Tibial nerve (tissue), 4 donors: Measurements from ENCODE around the gene KLHL11. TPM values are rescaled to one million over a fixed set of nuclear protein-coding genes. Genes with fewer than 3 reads are reported as not detected.

Source experiments
- DNase-seq, 2 donors: peaks; one replicate each; pipeline ENCODE4 v3.0.0-alpha.2; 2019; ENCODE audit warnings: low spot score in 2 of 2
- H3K27ac ChIP-seq, 4 donors: fragments of 200-600 bp; sonication (generic) in 3 of 4; one replicate each; pipeline ENCODE4 v1.5.1; 2017 to 2019; ENCODE audit warnings: mild to moderate bottlenecking in 1 of 4
- H3K27me3 ChIP-seq, 2 donors: fragments of 200-600 bp; sonication (generic) in 1 of 2; one replicate each; pipeline versions ENCODE4 v1.5.1 to v1.6.0; 2017 to 2019
- H3K36me3 ChIP-seq, 3 donors: fragments of 200-600 bp; sonication (generic); one replicate each; pipeline ENCODE4 v1.5.1; 2018 to 2019
- H3K4me1 ChIP-seq, 4 donors: fragments of 200-600 bp; sonication (generic) in 3 of 4; one replicate each; pipeline ENCODE4 v1.5.1; 2017 to 2019
- H3K4me3 ChIP-seq, 4 donors: fragments of 200-600 bp; sonication (generic) in 3 of 4; one replicate each; pipeline ENCODE4 v1.5.1; 2017 to 2019; ENCODE audit warnings: mild to moderate bottlenecking in 1 of 4, moderate library complexity in 1 of 4
- H3K9me3 ChIP-seq, 4 donors: fragments of 200-600 bp; sonication (generic) in 3 of 4; one replicate each; pipeline ENCODE4 v1.5.1; 2017 to 2019
- EP300 ChIP-seq, 2 donors: sonication (generic); formaldehyde crosslinking; IDR thresholded peaks; one replicate each; pipeline ENCODE4 v1.6.1; 2017; ENCODE audit warnings: antibody characterized with exemption in 2 of 2, mild to moderate bottlenecking in 1 of 2
- POLR2A ChIP-seq, 2 donors: fragments of 450-650 bp; IDR thresholded peaks; one replicate each; pipeline ENCODE4 v1.6.1; 2017; ENCODE audit warnings: antibody characterized with exemption in 2 of 2, mild to moderate bottlenecking in 2 of 2, moderate library complexity in 2 of 2
- WGBS, 2 donors: methylation state at CpG; one replicate each; pipeline ENCODE4 v1.1.5; 2018; 5-methylcytosine and 5-hydroxymethylcytosine counted together
- total RNA-seq, 4 donors: library from RNA; depleted of rRNA; stranded (reverse); fragments of >200 nt; gene quantifications; one replicate each; pipeline ENCODE4 v1.1.0, GENCODE V29; 2016
- TF ChIP-seq, protein P1 (sequence below), 5 experiments: fragments of 200-600 bp in 3 of 5; fragments of 450-650 bp in 2 of 5; sonication (generic) in 3 of 5; IDR thresholded peaks; one replicate each; pipeline ENCODE4 v1.5.1; 2016 to 2019; ENCODE audit warnings: antibody characterized with exemption in 5 of 5, mild to moderate bottlenecking in 3 of 5, moderate library complexity in 2 of 5

Gene KLHL11
- total RNA-seq, 4 donors from 2014 or later = 27.3 to 42.2 (median 32.7) TPM

DNA sequence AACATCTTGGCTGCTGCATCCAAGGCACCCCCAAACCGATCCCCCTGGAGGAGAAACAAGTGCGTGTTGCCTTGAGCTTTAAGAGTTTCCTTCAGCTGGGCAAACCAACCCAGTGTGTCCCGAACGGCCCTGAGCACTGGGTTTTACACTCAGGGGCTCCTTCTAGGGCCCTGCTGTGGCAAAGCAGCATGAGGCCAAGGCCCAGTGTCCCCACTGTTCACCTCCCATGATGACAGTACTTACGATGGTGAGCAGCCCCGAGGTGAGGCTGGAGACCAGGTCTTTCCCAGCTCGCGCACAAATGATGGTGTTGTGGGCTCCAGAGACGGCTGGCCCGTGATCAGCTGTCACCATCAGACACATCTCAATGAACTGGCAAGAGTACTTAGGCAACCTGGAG, 6.6 kb upstream of the KLHL11 start:
- Histone ChIP-seq H3K27me3 (no peaks in the 10 kb centered on the region), H3K27ac (no peak overlapping the region), H3K4me1 (no peaks in the 10 kb centered on the region), H3K4me3 (no peak overlapping the region), H3K36me3 (peaks cover 0 to 90% (median 29%) of the 10 kb centered on the region in 3 donors), H3K9me3 (no peaks in the 10 kb centered on the region)
- 94 to 96% methylated on average over 10 of the region's 10 CpGs for WGBS, 2 donors
- TF ChIP-seq, protein P1, sequence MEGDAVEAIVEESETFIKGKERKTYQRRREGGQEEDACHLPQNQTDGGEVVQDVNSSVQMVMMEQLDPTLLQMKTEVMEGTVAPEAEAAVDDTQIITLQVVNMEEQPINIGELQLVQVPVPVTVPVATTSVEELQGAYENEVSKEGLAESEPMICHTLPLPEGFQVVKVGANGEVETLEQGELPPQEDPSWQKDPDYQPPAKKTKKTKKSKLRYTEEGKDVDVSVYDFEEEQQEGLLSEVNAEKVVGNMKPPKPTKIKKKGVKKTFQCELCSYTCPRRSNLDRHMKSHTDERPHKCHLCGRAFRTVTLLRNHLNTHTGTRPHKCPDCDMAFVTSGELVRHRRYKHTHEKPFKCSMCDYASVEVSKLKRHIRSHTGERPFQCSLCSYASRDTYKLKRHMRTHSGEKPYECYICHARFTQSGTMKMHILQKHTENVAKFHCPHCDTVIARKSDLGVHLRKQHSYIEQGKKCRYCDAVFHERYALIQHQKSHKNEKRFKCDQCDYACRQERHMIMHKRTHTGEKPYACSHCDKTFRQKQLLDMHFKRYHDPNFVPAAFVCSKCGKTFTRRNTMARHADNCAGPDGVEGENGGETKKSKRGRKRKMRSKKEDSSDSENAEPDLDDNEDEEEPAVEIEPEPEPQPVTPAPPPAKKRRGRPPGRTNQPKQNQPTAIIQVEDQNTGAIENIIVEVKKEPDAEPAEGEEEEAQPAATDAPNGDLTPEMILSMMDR (IDR thresholded peaks at IDR 0.05) = no peak
- TF ChIP-seq EP300 (IDR thresholded peaks at IDR 0.05) = no peak
- no peak for TF ChIP-seq POLR2A (IDR thresholded peaks at IDR 0.05)
- DNase-seq = no peak

DNA sequence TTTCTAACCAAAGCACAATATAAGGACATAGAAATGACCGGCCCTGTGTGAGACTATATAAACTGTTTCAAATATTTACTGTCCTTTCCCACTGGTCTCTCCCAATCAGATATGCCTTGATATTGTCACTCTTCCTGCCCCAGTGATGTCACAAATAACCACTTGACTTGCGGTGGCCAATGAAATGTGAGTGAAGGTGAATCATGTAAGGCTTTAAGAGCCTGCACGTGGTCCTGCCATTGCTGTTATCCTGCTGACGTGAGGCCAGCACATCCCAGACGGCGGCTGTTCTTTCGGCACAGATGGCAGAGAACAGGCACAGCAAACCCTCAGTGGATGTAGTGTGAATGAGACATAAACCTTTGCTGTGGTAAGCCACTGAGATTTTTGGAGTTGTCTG, 5.4 kb upstream of the KLHL11 start:
- Histone ChIP-seq H3K27ac (no peak overlapping the region), H3K27me3 (no peaks in the 10 kb centered on the region), H3K4me3 (no peak overlapping the region), H3K4me1 (no peaks in the 10 kb centered on the region), H3K36me3 (peaks cover 0 to 85% (median 29%) of the 10 kb centered on the region in 3 donors), H3K9me3 (no peaks in the 10 kb centered on the region)
- no peak for TF ChIP-seq EP300 (IDR thresholded peaks at IDR 0.05)
- no peak for TF ChIP-seq POLR2A (IDR thresholded peaks at IDR 0.05)
- TF ChIP-seq, protein P1 (IDR thresholded peaks at IDR 0.05) = no peak
- no peak for DNase-seq
- 78 to 85% methylated on average over 7 of the region's 7 CpGs for whole genome bisulfite sequencing, 2 donors

DNA sequence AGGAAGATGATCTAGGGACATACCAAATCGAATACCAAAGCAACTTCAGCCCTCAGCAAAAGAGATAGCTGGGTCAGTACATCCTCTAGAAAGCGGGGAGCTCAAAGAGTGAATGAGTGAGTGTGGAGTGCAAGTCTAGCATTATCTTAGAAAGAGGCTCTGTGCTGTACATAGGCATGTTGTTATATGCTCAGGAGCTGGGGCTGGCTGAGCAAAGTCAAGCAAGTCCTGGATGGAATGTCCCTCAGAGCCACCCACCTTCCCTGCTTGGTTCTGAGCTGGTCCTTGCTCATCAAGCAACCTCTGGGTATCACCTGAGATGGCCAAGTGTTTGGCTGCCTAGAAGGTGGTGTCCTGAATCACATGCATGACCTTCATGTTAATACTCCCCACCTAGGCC, 4.9 kb upstream of the KLHL11 start:
- no peak for DNase-seq
- no peak for TF ChIP-seq EP300 (IDR thresholded peaks at IDR 0.05)
- no peak for TF ChIP-seq POLR2A (IDR thresholded peaks at IDR 0.05)
- TF ChIP-seq, protein P1 (IDR thresholded peaks at IDR 0.05) = no peak
- H3K4me1 ChIP-seq = peaks cover 0 to 2% (median 0%) of the 10 kb centered on the region in 4 donors
- no peak overlapping the region for H3K27ac ChIP-seq
- H3K36me3 ChIP-seq = peaks cover 0 to 84% (median 29%) of the 10 kb centered on the region in 3 donors
- no peaks in the 10 kb centered on the region for H3K9me3 ChIP-seq
- 96 to 97% methylated on average over 2 of the region's 2 CpGs for WGBS, 2 donors
- H3K4me3 ChIP-seq = no peak overlapping the region
- no peaks in the 10 kb centered on the region for H3K27me3 ChIP-seq

- no peaks in the 10 kb centered on the region for H3K27me3 ChIP-seq
- H3K4me3 ChIP-seq = no peak overlapping the region
- H3K9me3 ChIP-seq = no peaks in the 10 kb centered on the region
- peaks cover 0 to 78% (median 29%) of the 10 kb centered on the region in 3 donors for H3K36me3 ChIP-seq
- TF ChIP-seq POLR2A (IDR thresholded peaks at IDR 0.05) = no peak
- TF ChIP-seq EP300 (IDR thresholded peaks at IDR 0.05) = no peak
- TF ChIP-seq, protein P1 (IDR thresholded peaks at IDR 0.05) = no peak
- DNase-seq = no peak
- 77 to 79% methylated on average over 9 of the region's 9 CpGs for WGBS, 2 donors
- H3K27ac ChIP-seq = no peak overlapping the region
- H3K4me1 ChIP-seq = peaks cover 0 to 3% (median 0%) of the 10 kb centered on the region in 4 donors
These were observed 4.2 kb upstream of the KLHL11 start for GRCh38 chr17:41869426-41869825.

DNA sequence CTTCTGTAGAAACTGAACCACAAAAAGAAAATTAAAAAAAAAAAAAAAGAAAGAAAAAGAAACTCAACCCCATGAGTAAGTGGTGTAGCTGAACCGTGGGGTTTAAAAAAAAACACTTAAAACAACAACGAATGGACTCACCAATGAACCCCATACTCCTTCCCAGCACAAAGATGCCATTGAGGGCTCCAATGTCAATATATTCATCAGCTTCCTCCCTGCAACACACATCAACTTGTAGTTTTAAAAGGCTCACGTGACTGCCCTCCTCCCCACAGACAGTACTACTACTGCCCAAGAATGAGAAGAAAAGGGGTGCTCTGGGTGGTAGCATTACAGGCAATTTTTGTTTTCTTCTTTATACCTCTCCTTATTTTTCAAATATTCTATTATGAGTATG, 3.3 kb upstream of the KLHL11 start:
- no peak overlapping the region for H3K4me3 ChIP-seq
- peaks cover 0 to 69% (median 29%) of the 10 kb centered on the region in 3 donors for H3K36me3 ChIP-seq
- H3K9me3 ChIP-seq = no peaks in the 10 kb centered on the region
- no peak for TF ChIP-seq EP300 (IDR thresholded peaks at IDR 0.05)
- TF ChIP-seq, protein P1 (IDR thresholded peaks at IDR 0.05) = no peak
- no peak for TF ChIP-seq POLR2A (IDR thresholded peaks at IDR 0.05)
- no peak for DNase-seq
- no peak overlapping the region for H3K27ac ChIP-seq
- 30 to 32% methylated on average over 3 of the region's 3 CpGs for WGBS, 2 donors
- peaks cover 0 to 11% (median 7%) of the 10 kb centered on the region in 4 donors for H3K4me1 ChIP-seq
- no peaks in the 10 kb centered on the region for H3K27me3 ChIP-seq
